ENCODE data around the gene RBM5. TPM values are rescaled to one million over a fixed set of nuclear protein-coding genes. Genes with fewer than 3 reads are reported as not detected.

RBM5 gene
- total and polyA plus RNA-seq, 10 of the 15 experiments (the other 5 are each of a cell fraction or from before 2014, with no cell fraction given), result 35.1 to 347 (median 111) TPM

GRCh38 chr3:50122661-50123391 is 34.1 kb downstream of the RBM5 start:
- Histone ChIP-seq H3K79me2 (ENCODE audit: control insufficient read depth, insufficient read depth, low read length) (no peaks in the 10 kb centered on the region), H3K4me3 (no peak overlapping the region), H3K27me3 (replicated peaks in 1 of 2; ENCODE audit: control insufficient read depth in 2 of 2, insufficient read depth in 2 of 2, low read length in 1 of 2) (no peaks in the 10 kb centered on the region), H3K27ac (ENCODE audit: control insufficient read depth, insufficient read depth) (no peak overlapping the region), H3K9me3 (replicated peaks; ENCODE audit: control insufficient read depth, insufficient read depth, low read length) (no peaks in the 10 kb centered on the region), H3K9ac (ENCODE audit: control insufficient read depth, insufficient read depth, low read length) (no peak overlapping the region), H3K36me3 (ENCODE audit: control insufficient read depth in 2 of 2, insufficient read depth in 2 of 2, low read length in 1 of 2) (peaks cover 9 to 22% of the 10 kb centered on the region in 2 experiments), H3K4me1 (ENCODE audit: control insufficient read depth, insufficient read depth, low read length) (no peaks in the 10 kb centered on the region), H3K4me2 (ENCODE audit: control insufficient read depth, insufficient read depth) (no peak overlapping the region), H2AFZ (ENCODE audit: control insufficient read depth, low read depth, low read length) (no peak overlapping the region), H4K20me1 (ENCODE audit: control insufficient read depth, insufficient read depth) (no peaks in the 10 kb centered on the region)
- intact Hi-C loops (cut with micrococcal nuclease; ENCODE audit: unreplicated experiment), result no loop called here
- ChIA-PET RAD21 (ENCODE audit: unreplicated experiment) (no interaction called here), POLR2A (no interaction called here), SMC1A (ENCODE audit: uncharacterized antibody, unreplicated experiment) (no interaction called here), CTCF (interaction anchor here (0.6 to 3.8 kb wide), 8 partner anchors 13 to 295 kb away, joined by 3 to 17 read pairs (median 4); partner anchors contain the start of genes GNAT1 and RBM5)
- no peak for ATAC-seq
- in situ Hi-C loops (cut with MboI), result loop anchor here (5.0 kb wide), 1 partner anchor 149 kb away; no protein-coding TSS in a partner anchor
- no TSS peak for BruUV-seq (replicated peaks)
- TF ChIP-seq POLR2A (IDR thresholded peaks at IDR 0.05; ENCODE audit: low read depth, low read length) (peak; percentile 53), ZNF384 (IDR thresholded peaks at IDR 0.05; ENCODE audit: borderline replicate concordance, low read depth, low read length) (no peak), POLR2AphosphoS2 (IDR thresholded peaks at IDR 0.05; ENCODE audit: low read depth, low read length) (peak; percentile 26; the same call in 1 of the 2 replicates)
- no peak for FAIRE-seq
- DNase-seq (ENCODE audit: low read depth, low spot score), result no peak
- 79% methylated on average over 14 of the region's 14 CpGs for WGBS (ENCODE audit: insufficient coverage, insufficient replicate concordance, low lambda C conversion rate, missing lambda C conversion rate)

GRCh38 chr3:50123394-50124051 is 34.8 kb downstream of the RBM5 start:
- ChIA-PET SMC1A (ENCODE audit: uncharacterized antibody, unreplicated experiment) (no interaction called here), RAD21 (ENCODE audit: unreplicated experiment) (no interaction called here), CTCF (interaction anchor here (0.6 to 1.5 kb wide), 3 partner anchors 24 to 296 kb away, joined by 3 to 5 read pairs (median 3); no protein-coding TSS in a partner anchor), POLR2A (no interaction called here)
- Histone ChIP-seq H3K36me3 (ENCODE audit: control insufficient read depth in 2 of 2, insufficient read depth in 2 of 2, low read length in 1 of 2) (peaks cover 9 to 17% of the 10 kb centered on the region in 2 experiments; a peak in 3 of 4 replicates), H3K79me2 (ENCODE audit: control insufficient read depth, insufficient read depth, low read length) (no peaks in the 10 kb centered on the region), H4K20me1 (ENCODE audit: control insufficient read depth, insufficient read depth) (no peaks in the 10 kb centered on the region), H2AFZ (ENCODE audit: control insufficient read depth, low read depth, low read length) (no peak overlapping the region), H3K9me3 (replicated peaks; ENCODE audit: control insufficient read depth, insufficient read depth, low read length) (no peaks in the 10 kb centered on the region), H3K4me2 (ENCODE audit: control insufficient read depth, insufficient read depth) (no peak overlapping the region), H3K27ac (ENCODE audit: control insufficient read depth, insufficient read depth) (no peak overlapping the region), H3K9ac (ENCODE audit: control insufficient read depth, insufficient read depth, low read length) (no peak overlapping the region), H3K4me3 (no peak overlapping the region), H3K27me3 (replicated peaks in 1 of 2; ENCODE audit: control insufficient read depth in 2 of 2, insufficient read depth in 2 of 2, low read length in 1 of 2) (no peaks in the 10 kb centered on the region), H3K4me1 (ENCODE audit: control insufficient read depth, insufficient read depth, low read length) (no peaks in the 10 kb centered on the region)
- in situ Hi-C loops (cut with MboI), result loop anchor here (5.0 kb wide), 1 partner anchor 149 kb away; no protein-coding TSS in a partner anchor
- BruUV-seq (replicated peaks), result no TSS peak
- no peak for FAIRE-seq
- intact Hi-C loops (cut with micrococcal nuclease; ENCODE audit: unreplicated experiment), result no loop called here
- 15% methylated on average over 4 of the region's 4 CpGs for WGBS (ENCODE audit: insufficient coverage, insufficient replicate concordance, low lambda C conversion rate, missing lambda C conversion rate)
- no peak for TF ChIP-seq MXI1 (IDR thresholded peaks at IDR 0.05; ENCODE audit: low read depth, low read length)
- TF ChIP-seq POLR2AphosphoS5 (IDR thresholded peaks at IDR 0.05; ENCODE audit: low read length), result peak; percentile 62; the same call in 1 of the 2 replicates
- TF ChIP-seq POLR2A (IDR thresholded peaks at IDR 0.05; ENCODE audit: low read depth, low read length), result peak; percentile 51; the same call in 1 of the 2 replicates
- no peak for ATAC-seq
- no peak for DNase-seq (ENCODE audit: low read depth, low spot score)
